HG03520 (cell line): ENCODE results near the gene TBX3.
"Not testable (repeated sequence)": the region's sequence is repeated elsewhere in the genome, so short reads cannot be mapped to it uniquely, and the experiment has no call there.

ENCODE experiments used
- ATAC-seq: cut with Tn5 transposase; IDR thresholded peaks from one replicate; pipeline ENCODE4 v1.9.1; 2021; ENCODE audit warnings: mild to moderate bottlenecking, moderate library complexity; ENCODE audit not compliant: unreplicated experiment

Gene TBX3

DNA sequence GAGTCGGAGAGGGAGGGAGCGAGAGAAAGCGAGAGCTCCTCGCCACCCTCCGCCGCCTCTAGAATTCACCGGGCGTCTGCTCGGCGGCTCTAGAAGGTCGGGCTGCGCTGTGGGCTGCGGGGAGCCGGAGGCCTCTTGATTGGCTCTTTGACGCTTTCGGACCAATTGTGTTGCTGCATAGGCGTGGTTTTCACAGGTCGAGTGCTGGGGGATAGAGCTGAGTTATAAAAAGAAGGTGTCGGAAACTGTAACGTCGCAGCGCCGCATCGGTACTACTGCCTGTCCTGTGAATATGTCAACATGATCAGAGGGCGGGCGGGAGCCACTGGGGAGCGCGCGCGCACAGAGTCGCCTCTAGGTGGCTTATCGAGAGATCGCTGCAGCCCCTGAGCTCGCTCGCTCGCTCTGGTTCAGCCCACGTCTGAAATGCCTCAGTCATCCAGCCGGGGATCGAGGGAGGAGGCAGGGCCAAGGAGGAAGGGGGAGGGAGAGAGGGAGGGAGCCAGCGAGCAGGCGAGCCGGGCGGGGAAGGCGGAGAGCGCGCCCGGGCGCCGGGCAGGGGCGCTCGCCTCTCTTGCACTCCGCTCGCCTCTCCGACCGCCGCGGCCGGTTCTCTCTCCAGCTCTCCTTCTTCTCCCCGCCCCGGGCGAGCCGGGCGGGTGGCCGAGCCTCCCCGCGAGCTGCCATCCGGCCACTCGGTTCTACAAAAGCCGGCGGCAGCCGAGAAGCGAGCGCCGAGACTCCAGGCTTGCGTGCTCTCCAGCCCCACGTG, at the start of gene TBX3:
TSS of gene TBX3 (minus strand) at position 78 of the 772 bp plus-strand sequence. CDS start 975 bp downstream, outside the sequence.
- no peak for ATAC-seq

DNA sequence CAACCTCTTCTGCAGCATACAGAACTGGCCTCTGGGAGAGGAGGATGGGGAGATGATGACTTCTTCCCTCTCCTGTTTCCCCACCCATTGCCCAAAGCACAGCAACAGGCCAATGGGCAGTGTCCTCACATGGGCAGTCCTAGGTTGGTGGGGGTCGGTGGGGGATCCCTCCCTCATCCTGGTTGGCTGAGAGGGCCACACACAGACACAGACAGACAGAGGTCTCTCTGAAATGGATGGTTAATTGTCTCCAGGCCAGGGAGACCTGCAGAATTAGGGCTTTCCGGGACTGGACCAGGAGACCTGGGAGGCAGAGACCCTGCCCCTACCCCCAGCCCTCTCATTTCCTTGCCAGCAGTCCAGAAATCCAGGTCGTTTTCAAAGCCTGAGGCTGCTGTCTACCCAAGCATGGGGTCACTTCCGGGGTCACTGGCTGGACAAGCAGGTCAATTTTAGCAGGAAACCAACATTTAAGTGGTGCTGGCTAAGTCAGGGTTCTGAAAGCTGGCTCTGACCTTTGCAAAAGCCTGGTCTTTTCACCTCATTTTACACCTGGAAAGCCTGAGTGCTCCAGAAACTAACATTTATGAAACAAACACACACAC, 48.6 kb upstream of the TBX3 start:
- ATAC-seq = no peak

DNA sequence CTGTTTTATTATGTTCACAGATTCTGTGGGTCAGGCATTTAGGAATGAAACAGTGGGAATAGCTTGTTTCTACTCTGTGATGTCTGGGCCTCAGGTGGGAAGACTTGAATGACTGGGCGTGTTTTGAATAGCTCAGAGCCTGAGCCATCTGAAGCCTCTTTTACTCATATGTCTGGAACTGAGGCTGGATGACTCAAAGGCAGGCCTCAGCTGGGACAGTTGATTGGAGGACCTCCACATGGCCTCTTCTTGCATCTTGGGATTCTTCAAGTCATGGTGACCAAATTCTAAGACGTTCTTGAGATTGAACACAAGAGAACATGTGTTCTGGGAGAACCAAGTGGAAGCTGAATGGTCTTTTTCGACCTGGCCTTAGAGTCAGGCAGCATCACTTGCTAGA, 45.8 kb upstream of the TBX3 start:
- no peak for ATAC-seq

DNA sequence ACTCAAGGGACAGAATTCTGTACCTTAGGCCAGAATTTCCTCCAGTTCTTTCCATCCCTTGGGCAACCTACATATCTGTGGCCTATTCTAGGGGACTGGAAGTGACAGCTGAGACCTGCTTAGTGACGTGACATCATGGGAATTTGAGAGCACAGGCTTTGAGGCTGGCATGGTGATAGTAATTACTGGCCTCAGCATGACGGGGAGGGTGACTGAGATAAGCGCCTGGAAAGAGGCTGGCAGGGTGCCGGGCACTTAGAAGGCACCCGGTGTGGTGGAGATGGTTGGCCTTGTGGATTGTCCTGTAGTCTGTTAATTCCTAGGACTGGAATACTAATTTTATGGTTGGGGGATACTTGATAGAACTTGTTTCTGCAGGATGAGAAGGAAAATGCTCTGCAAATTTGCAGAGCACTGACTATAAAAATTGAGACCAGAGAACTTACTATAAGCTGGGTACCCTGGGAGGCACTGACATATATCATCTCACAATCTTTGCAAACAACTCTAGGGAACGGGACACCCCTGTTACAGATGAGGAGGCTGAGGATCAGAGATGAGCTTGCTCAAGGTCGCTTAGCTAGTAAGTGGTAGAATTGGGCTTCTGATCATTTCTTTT, 42.2 kb upstream of the TBX3 start:
- ATAC-seq = no peak

DNA sequence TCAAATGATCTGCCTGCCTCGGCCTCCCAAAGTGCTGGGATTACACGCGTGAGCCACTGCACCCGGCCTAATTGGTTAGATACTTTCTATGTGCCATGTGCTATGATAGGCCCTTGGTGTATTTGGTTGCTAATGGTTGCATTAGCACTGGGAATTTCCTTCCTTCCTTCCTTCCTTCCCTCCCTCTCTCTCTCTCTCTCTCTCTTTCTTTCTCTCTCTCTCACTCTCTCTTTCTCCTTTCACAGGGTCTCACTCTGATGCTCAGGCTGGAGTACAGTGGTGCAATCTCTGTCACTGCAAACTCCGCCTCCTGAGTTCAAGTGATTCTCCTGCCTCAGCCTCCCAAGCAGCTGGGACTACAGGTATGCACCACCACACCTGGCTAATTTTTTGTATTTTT, 38.2 kb upstream of the TBX3 start:
- not testable (repeated sequence) for ATAC-seq

DNA sequence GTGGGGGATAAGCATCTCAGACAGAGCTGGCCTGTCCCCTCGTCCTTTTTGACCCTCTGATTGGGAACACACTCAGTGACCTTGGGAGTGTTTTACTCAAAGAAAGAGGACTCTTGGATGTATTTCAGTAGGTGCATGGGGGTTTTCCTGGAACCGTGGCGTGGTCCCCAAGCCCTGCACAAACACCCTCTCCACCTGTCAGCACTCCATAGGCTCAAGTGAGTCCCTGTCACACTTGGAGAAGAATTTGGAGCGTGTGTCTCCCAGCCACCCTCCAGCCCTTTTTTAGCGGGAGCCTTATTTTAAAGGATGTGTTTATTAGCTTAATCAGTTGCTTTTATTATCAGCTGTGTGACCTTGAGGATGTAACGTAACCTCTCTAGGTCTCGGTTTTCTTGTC, 37.3 kb upstream of the TBX3 start:
- ATAC-seq = no peak

DNA sequence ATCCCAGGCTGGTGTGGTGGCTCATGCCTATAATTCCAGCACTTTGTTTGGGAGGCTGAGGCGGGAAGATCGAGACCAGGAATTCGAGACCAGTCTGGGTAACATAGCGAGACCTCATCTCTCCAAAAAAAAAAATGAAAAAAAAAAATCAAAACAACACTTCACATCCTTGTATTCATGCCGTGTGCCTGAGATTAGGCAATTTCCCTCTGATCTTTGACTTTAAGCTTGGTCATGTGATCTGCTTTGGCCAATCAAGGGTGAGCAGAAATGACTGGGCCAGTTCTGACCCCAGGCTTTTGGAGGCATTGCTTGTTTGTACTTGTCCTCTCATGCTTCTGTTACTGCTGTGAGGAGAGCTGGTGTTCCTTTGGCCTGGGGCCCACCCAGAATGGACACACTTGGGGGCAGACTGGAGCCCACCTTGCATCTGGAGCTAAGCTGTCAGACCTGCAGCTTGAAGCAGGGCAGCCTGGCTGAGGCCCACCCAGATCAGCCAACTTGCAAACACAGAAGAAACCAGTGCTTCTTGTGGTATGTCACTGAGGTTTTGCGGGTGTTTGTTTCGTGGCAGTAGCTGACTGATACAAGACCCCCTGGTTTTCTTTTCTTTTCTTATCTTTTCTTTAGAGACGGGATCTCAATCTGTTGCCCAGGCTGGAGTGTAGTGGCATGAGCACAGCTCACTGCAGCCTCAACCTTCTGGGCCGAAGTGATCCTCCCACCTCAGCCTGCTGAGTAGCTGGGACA, 29.7 kb upstream of the TBX3 start:
- ATAC-seq = no peak

DNA sequence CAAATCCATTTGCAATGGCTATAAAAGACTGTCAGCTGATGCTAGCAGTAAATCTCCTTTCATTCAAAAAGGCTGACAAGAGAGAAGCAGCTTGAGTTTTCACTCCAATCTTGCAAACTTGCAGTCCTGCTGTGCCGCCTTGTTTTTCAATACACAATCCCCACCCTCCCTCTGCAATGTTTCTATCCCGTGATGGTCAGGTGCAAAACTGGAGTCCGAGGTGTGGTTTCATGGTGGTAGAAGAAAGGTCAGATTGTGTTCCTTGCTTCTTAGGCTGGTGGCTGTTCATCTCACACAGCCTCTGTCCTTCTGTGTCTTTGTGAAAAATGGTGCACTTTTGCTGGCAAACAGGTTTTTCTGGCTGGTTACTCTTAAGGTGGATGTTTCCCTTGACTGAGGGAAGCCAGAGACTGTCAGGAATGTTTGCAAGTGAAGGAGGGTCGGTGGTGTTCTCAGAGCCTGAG, 27.7 kb upstream of the TBX3 start:
- no peak for ATAC-seq

DNA sequence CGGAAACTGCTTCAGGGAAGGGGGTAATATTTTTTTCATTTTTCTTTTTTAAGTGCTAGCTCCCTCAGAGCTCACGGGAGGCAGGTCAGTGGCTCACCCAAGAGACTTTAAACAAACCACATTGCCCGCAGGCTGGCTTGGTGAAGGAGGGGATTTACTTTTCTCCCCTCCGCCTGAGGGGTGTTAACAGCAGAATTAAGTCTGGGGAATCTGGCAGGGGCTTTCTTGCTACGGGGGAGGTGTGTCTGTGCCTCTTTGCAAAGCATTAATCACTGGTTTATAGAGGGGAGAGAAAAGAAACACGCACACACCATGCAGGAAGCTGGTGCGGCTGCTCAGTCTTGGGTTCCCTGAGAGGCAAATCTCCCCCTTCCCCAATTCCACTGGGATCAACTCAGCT, 26.2 kb upstream of the TBX3 start:
- no peak for ATAC-seq

DNA sequence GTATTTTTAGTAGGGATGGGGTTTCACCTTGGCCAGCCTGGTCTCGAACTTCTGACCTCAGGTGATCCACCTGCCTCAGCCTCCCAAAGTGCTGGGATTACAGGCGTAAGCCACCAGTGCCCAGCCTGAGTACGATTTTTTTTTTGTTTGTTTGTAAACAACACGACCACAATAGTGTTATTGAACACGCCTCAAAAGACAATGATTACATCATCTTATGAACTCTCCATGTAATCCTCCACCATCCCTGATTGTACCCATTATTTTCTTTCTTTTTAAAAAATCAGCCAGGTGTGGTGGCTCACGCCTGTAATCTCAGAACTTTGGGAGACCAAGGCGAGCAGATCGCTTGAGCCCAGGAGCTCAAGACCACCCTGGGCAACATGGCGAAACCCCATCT, 25.1 kb upstream of the TBX3 start:
- ATAC-seq = no peak

DNA sequence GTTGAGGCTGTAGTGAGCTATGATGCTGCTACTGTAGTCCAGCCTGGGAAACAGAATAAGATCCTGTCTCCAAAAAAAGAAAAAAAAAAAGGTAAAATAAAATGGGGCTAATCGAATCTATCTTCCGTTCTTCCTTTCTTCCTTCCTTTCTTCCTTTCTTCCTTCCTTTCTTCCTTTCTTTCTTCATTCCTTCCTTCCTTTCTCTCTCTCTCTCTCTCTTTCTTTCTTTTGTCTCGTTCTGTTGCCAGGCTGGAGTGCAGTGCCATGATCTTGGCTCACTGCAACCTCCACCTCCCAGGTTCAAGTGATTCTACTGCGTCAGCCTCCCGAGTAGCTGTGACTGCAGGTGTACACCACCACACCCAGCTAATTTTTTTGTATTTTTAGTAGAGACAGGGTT, 24.6 kb upstream of the TBX3 start:
- ATAC-seq = not testable (repeated sequence)

DNA sequence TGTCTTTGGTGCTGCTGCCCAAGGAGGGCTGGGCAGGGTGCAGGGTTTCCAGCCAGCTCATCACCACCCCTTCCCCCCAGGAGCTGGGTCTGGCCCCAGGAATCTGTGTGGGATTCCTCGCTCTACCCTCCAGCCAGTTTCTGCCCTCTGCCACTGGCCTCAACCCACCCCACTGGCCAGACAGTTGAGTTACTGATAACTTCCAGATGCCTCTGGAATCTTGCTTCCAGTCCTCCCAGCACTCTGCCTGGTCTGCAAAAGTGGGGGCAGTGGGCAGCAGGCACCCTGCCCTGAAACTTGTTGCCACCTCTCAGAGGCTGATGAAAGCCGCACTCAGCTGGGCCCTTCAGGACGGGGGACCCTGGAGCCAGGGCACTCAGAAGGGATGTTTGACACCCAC, 20.1 kb upstream of the TBX3 start:
- no peak for ATAC-seq

DNA sequence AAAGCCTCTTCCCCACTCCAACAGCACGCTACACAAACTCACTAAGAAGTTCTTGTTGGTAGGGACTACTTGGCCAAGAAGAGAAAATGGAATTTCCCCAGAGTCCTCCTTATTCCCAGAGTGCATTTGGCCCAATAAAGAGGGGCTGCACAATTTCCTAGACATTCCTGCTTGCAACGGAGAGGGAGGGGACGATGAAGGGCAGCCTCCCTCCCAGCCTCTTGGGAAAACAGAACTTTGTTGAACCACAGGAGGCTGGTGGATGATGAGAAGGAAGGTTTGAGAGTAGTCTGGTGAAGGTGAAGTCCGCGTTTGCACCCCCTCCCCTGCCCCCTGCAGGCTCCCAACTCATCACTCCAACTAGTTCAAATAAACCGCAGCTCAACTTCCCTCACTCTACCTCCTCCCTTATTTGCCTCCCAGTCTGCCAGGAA, 19.1 kb upstream of the TBX3 start:
- ATAC-seq = no peak

DNA sequence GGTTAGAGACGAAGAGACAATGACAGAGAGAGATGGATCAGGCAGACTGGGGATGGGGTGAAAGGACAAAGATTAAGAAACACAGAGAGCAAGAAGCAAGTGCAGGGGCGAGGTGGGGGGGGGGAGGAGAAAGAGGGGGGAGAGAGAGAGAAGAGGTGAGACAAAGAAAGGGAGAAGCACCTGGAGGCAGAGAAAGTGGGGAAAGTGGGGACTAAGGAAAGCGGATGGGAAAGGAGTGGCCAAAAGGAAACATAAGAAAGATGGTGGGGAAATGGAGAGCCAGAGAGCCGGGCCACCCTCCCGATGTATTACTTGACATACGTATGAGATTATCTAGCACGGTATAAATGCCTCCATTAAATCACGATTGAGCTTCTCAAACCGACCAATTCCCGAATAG, 18.5 kb upstream of the TBX3 start:
- no peak for ATAC-seq

DNA sequence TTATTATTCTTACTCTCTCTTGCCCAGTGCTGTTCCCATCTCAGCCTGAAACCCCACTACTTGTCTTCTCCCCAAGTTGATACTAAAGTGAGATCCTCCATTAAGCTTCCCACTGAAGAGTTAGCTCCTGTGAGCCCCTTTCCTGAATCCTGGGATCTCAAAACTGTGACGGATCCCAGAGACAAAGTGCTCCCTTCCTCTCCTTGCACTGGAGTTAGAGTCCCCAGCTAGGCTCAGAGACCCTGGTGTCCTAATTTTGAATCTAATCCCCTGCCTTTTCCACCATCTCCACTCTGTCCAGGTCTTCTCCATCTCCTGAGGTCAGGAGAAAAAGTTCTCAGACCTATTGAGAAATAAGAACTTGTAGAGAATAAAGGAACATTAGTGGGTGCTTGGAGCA, 17.6 kb upstream of the TBX3 start:
- no peak for ATAC-seq

DNA sequence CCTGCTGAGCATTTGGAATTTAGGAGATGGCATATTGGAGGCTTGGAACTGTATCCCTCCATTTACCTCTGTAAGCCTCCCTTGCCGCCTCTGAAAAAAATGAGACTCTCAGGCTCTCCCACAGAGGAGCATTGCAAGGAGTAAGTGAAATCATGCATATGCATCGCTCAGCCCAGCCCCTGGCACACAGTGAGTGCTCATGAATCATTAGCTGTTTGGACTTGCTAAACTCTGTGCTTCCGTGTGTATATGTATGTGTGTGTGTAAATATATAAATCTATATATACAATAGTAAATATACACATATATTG, 17.1 kb upstream of the TBX3 start:
- ATAC-seq = no peak

DNA sequence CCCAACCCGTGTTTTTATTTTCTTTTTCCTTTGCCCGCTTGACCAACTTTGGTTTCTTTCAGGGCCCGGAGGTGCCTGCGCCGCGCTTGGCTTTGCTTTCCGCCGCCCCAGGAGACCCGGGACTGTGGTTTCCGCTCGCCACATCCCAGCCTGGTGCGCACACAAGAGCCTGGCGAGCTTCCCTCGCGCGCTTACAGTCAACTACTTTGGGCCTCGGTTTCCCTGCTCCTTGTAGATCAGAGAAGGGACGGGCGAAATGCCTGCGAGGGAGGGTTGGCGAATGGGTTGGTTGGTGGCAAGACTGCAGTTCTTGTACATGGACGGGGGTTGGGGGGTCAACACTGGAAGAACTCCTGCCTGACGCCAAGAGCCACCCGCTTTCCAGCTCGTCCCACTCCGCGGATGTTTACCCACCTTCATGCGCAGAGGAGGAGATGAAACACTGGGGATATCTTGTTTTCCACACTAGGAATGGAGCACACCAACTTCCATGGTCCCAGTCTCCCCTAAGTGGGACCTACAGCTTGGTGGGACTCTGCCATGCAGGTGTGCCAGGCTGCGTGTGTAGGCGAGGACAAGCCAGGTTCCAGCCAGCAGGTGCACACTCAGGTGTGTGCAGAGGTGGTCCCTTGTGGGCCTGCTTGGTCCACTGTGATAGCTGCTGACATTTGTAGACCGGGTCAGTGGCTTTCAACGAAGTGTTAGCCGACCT, 16.6 kb upstream of the TBX3 start:
- ATAC-seq = no peak

DNA sequence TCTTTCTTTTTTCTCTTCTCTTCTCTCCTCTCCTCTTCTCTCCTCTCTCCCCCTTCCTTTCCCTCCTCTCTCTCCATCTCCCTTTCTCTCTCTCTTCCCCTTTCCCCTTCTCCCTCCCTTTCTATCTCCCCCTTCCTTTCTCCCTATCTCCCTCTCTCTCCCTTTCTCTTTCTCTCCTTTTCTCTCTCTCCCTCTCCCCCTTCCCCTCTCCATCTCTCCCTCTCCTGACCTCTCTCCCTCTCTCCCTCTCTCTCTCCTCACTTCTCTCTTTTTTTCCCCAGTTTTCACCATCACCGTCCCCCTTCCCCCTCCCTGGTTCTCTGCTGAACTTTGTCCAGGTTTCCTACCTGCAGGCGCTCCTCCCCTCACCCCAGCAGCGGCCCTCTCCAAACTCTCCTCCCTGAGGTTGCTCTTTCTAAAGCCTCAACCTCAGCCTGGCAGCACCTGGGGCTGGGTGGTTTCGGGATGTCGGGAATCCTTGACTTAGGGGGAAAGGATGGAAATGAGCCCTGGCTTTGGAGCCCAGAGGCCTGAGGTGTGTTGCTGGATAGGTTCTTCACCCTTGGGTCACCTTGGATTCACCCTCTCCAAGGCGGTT, 14.7 kb upstream of the TBX3 start:
- ATAC-seq = no peak

DNA sequence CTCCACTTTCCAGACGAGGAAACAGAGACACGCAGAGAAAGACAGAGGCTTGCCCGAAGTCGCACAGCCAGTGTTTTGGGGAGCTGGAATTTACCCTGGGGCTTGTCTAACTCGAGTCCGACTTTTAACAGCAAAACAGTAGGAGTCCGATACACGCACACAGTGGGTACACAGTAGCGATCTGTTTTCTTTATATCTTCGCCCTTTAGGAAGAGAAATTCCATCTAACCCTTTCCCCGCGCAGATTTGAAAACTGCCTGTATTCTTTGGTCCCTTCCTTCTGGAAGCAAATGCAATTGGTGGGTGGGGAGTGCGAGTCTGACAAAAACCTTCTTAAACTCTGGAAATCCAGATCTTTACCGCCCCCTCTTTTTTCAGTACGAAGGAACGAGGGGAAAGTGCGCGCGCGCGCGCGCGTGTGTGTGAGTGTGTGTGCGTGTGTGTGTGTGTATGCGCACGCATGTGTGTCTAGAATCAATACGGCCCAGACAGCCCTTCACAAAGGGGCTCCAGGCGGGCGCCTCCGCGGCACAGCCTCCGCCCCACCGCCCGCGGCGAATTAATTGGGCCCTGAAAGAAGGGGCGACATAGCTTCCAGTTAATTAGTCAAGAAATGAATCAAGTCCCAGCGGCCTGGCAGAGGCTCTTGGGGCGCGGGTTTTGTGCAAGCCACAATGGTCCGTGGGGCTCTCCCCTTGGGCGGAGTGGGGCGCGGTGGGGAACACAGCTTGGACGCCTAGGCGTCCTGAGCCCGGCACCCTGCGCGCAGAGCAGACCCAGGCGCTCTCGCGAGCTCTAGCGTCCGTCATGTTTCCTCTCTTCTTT, 14.0 kb upstream of the TBX3 start:
- no peak for ATAC-seq

DNA sequence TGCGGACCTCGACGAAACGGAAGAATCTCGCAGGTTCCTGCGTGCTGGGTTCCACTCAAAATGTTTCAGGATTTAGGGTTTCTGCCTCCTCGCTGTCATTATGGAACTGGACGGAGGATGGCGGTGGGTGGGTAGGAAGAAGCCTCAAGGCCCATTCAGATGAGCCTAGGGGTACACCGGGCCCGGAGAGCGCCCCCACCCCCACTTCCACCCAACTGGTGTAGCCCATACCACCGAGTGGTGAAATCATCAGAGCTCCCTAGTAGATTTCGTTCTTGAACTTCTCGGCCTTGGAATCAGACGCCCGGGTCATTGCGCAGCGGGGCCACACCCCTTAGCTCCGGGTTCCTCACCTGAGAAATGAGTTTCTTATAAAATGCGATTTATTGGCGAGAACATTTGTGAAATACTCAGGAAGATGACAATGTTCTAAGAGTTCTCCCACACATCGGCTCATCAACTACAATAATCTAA, 13.3 kb upstream of the TBX3 start:
- no peak for ATAC-seq
